Brain microvascular endothelial cell (primary cell): Measurements from ENCODE around the gene LTBP1.

Experiments
- DNase-seq: peaks from one replicate; pipeline ENCODE4 v3.0.0-alpha.2; 2020
- H3K27ac ChIP-seq: fragments of 250-450 bp; sonication (Bioruptor Pico); 2 replicates; pipeline ENCODE4 v1.5.1; 2020; ENCODE audit warnings: mild to moderate bottlenecking, moderate library complexity
- H3K27me3 ChIP-seq: fragments of 250-450 bp; sonication (Bioruptor Pico); replicated peaks from 2 replicates; pipeline ENCODE4 v1.5.1; 2020; ENCODE audit warnings: mild to moderate bottlenecking
- H3K36me3 ChIP-seq: fragments of 250-450 bp; sonication (Bioruptor Pico); replicated peaks from 2 replicates; pipeline ENCODE4 v1.5.1; 2020; ENCODE audit warnings: mild to moderate bottlenecking
- H3K4me3 ChIP-seq: 2 replicates; pipeline ENCODE4 v1.5.1; 2011; ENCODE audit warnings: low read depth, mild to moderate bottlenecking, control low read depth, low read length, moderate library complexity
- in situ Hi-C: cut with HindIII; loops from 2 replicates; pipeline ENCODE4 v1.10.0; 2017; ENCODE audit warnings: low sequenced_read_pairs, low pct_ligation_motif_present
- TF ChIP-seq, protein P1 (sequence below): IDR thresholded peaks from 2 replicates; pipeline ENCODE4 v1.5.1; 2011; ENCODE audit warnings: low read depth, mild to moderate bottlenecking, moderate library complexity, low read length, control low read depth, inconsistent platforms; ENCODE audit errors: missing control alignments

LTBP1 gene

DNA sequence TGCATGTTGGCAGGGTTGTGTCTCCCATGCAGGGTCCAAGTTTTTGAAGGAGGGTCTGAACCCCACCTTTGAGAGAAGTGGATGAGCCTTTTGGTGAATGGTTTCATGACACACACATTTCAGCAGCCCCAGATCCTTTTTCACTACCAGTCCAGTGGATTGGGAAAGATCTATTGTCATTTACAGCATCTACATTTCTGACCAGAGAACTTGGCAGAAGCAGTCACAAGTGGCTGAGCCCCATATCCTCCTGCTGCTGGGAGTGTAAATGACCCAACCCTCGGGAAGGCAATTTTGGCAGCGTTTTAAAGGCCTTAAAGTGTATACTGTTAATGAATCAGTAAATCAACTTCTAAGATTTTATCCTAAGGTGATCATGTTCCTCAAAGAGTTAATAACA is 355.6 kb downstream of the LTBP1 start:
- DNase-seq = no peak
- no peak overlapping the region for H3K4me3 ChIP-seq
- TF ChIP-seq, protein P1, sequence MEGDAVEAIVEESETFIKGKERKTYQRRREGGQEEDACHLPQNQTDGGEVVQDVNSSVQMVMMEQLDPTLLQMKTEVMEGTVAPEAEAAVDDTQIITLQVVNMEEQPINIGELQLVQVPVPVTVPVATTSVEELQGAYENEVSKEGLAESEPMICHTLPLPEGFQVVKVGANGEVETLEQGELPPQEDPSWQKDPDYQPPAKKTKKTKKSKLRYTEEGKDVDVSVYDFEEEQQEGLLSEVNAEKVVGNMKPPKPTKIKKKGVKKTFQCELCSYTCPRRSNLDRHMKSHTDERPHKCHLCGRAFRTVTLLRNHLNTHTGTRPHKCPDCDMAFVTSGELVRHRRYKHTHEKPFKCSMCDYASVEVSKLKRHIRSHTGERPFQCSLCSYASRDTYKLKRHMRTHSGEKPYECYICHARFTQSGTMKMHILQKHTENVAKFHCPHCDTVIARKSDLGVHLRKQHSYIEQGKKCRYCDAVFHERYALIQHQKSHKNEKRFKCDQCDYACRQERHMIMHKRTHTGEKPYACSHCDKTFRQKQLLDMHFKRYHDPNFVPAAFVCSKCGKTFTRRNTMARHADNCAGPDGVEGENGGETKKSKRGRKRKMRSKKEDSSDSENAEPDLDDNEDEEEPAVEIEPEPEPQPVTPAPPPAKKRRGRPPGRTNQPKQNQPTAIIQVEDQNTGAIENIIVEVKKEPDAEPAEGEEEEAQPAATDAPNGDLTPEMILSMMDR = no peak
- H3K27ac ChIP-seq = no peak overlapping the region
- in situ Hi-C loops = no loop called here
- H3K36me3 ChIP-seq = peaks cover 79% of the 10 kb centered on the region
- no peaks in the 10 kb centered on the region for H3K27me3 ChIP-seq

DNA sequence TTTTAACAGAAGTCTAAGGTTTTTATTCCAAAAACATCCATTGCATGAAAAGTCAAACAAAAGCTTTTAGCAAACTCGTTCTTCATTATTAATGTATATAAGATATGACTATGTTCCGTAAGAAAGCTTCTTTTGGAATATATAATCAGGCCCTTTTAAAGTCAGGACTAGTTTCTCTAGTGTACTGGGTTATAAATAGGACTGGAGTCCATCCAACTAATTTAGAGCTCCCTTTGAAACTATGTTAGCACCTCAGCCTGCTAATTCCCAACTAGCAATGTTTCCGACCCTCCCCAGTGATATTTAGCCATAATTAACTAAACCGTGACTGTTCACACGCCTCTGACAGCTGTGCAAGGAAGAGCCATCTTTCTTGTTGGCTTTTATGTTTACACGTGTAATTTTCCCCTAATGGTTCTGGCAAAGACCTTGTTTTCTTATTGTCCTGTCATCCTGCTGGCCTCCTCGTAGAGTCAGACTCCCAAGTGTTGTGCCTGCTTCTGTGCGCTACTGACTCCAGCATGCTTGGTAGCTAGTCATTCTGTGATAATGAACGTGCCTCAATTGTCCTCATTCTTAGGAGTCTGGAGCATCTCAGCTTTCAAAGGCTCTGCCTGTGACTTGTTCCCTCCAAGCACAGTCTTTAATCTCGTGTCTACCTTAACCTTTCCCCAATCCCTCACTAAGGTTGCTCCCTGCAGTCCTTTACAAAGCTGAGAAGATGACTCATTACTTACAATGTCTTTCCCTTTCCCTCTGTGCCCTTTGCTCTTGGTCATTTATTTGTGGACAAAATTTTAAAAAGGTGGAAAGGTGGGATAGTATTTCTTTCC is 357.5 kb downstream of the LTBP1 start:
- no peak overlapping the region for H3K27ac ChIP-seq
- no peak overlapping the region for H3K4me3 ChIP-seq
- TF ChIP-seq, protein P1 = no peak
- in situ Hi-C loops = no loop called here
- H3K27me3 ChIP-seq = no peaks in the 10 kb centered on the region
- H3K36me3 ChIP-seq = peaks cover 87% of the 10 kb centered on the region
- no peak for DNase-seq

DNA sequence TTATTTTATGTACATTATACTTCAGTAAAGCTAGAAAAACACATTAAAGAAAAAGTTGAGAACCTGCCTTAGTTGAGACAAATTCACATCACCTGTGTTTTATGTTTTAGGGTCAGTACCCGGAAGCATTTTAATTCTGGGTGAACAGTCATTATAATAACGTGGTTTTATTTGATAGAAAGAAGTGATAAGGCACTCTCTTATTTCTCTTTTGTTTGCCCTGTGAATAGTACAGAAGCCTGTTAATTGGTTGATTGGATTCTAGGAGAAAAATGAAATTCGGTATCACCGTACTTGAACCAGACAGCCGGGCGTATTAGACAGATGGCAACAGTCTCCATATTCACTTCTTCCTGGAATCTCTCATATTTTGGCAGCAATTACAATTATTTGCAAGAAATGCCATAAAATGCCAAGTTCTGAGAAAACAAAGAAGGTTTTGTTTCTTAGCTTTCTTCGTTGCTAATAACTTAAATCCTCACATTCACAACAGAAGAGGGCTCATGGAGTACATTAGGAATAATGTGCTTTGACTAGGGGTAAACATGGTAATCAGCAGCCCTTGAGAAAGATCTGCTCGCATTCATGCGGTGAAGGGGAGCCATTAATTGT is 361.0 kb downstream of the LTBP1 start:
- no peak for DNase-seq
- Histone ChIP-seq H3K27ac (no peak overlapping the region), H3K27me3 (no peaks in the 10 kb centered on the region), H3K4me3 (no peak overlapping the region), H3K36me3 (peaks cover 85% of the 10 kb centered on the region)
- in situ Hi-C loops = no loop called here
- TF ChIP-seq, protein P1 = no peak

DNA sequence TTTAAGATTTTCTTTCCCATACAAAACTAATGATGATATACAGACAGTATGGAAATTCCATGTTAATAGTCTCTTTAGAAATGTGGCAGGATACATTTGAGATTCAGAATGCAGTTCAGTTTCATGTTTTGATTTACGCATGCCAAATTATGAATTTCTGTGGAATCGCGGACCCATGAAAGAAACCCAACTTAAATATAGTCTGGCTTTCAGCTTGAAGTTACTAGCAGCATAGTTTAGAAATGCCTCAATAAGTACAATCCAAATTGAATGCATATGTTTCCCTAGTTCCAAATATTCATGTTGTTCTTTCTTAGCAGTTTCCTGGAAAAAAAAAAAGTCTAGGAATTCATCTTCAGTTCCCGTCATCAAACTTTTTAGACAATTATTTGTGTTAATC is 365.6 kb downstream of the LTBP1 start:
- in situ Hi-C loops = no loop called here
- Histone ChIP-seq H3K27ac (no peak overlapping the region), H3K27me3 (no peaks in the 10 kb centered on the region), H3K36me3 (peaks cover 77% of the 10 kb centered on the region), H3K4me3 (no peak overlapping the region)
- TF ChIP-seq, protein P1 = no peak
- DNase-seq = no peak

DNA sequence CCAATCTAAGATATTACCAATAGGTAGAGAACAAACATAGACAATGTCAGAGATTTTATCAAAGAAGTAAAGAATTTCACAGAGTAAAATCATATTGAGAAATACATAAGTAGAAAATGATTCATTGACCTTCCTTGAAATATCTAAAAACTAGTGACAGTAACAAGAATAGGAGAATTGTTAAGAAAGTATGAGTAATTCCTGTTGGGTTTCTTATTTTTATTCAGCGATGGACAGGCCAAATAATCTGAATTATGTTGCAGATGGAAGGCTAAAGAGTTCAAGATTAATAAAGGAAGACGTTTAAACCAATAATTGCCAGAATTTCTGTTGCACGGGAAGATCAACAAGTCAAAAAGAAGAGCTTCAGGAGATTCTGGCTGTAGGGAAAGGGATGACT is 366.3 kb downstream of the LTBP1 start:
- DNase-seq = no peak
- in situ Hi-C loops = no loop called here
- Histone ChIP-seq H3K27me3 (no peaks in the 10 kb centered on the region), H3K27ac (no peak overlapping the region), H3K36me3 (peaks cover 77% of the 10 kb centered on the region), H3K4me3 (no peak overlapping the region)
- TF ChIP-seq, protein P1 = no peak
